Stomach (tissue), 9 donors: ENCODE measurements around the gene HABP4. TPM values are rescaled to one million over a fixed set of nuclear protein-coding genes. Genes with fewer than 3 reads are reported as not detected.

Experiments used
- DNase-seq, 2 donors: peaks; one replicate each; pipeline versions ENCODE4 v3.0.0 to v3.0.0-alpha.2; 2013 to 2019
- H3K27ac ChIP-seq, 5 donors: fragments of 200-600 bp in 4 of 5; sonication (generic) in 4 of 5; one replicate each; pipeline ENCODE4 v1.5.1; 2013 to 2019; ENCODE audit warnings: mild to moderate bottlenecking in 1 of 5, moderate library complexity in 1 of 5
- H3K27me3 ChIP-seq, 3 donors: fragments of 200-600 bp; sonication (generic); one replicate each; pipeline ENCODE4 v1.5.1; 2017 to 2019; ENCODE audit warnings: mixed run types in 1 of 3
- H3K36me3 ChIP-seq, 4 donors: fragments of 200-600 bp; sonication (generic); 1 replicate in 3 of 4; 2 replicates in 1 of 4; pipeline ENCODE4 v1.5.1; 2016 to 2019
- H3K4me1 ChIP-seq, 4 donors: fragments of 200-600 bp; sonication (generic); one replicate each; pipeline ENCODE4 v1.5.1; 2016 to 2019
- H3K4me3 ChIP-seq, 4 donors: fragments of 200-600 bp; sonication (generic) in 3 of 4; one replicate each; pipeline ENCODE4 v1.5.1; 2016 to 2019; ENCODE audit warnings: mild to moderate bottlenecking in 1 of 4
- H3K9me3 ChIP-seq, 4 donors: fragments of 200-600 bp; sonication (generic); one replicate each; pipeline ENCODE4 v1.5.1; 2016 to 2019
- EP300 ChIP-seq: sonication (generic); formaldehyde crosslinking; IDR thresholded peaks from one replicate; pipeline ENCODE4 v1.6.1; 2017; ENCODE audit warnings: antibody characterized with exemption
- POLR2A ChIP-seq, 4 donors: fragments of 450-650 bp; IDR thresholded peaks; one replicate each; pipeline ENCODE4 v1.6.1; 2016; ENCODE audit warnings: antibody characterized with exemption in 4 of 4, control low read depth in 2 of 4, mild to moderate bottlenecking in 1 of 4, moderate library complexity in 1 of 4
- POLR2AphosphoS5 ChIP-seq, 3 donors: sonication (generic); formaldehyde crosslinking; IDR thresholded peaks; one replicate each; pipeline ENCODE4 v1.6.1; 2016; ENCODE audit warnings: antibody characterized with exemption in 3 of 3
- WGBS, 5 donors: extraction: QIAGEN DNeasy Blood & Tissue Kit in 3 of 5; methylation state at CpG; one replicate each; pipeline versions ENCODE4 v1.1.5 to v1.1.7; 2013 to 2018; 5-methylcytosine and 5-hydroxymethylcytosine counted together
- intact Hi-C: fragments of 100-400 bp; cut with DNase I; formaldehyde crosslinking; loops from one replicate; pipeline ENCODE4 v1.15.1; 2023; ENCODE audit warnings: low total_unique reads
- polyA plus RNA-seq, 3 donors: library from polyadenylated mRNA; stranded (reverse); fragments of 200-250 nt; gene quantifications; one replicate each; pipeline ENCODE4 v1.2.3, GENCODE V29; 2013
- total RNA-seq, 5 donors: library from RNA; depleted of rRNA; stranded (reverse); fragments of >200 nt; gene quantifications; one replicate each; pipeline versions ENCODE4 v1.1.0 to v1.2.3, GENCODE V29; 2014 to 2016
- TF ChIP-seq, protein P1 (sequence below), 7 experiments: fragments of 450-650 bp in 4 of 7; fragments of 200-600 bp in 3 of 7; sonication (generic) in 3 of 7; IDR thresholded peaks; one replicate each; pipeline ENCODE4 v1.5.1; 2016 to 2019; ENCODE audit warnings: antibody characterized with exemption in 7 of 7, control low read depth in 2 of 7, mild to moderate bottlenecking in 1 of 7
- donor health status: healthy with polysubstance abuse.
- donor health status: Bipolar disorder and iron deficiency.
- donor health status: healthy.

The HABP4 gene
- total and polyA plus RNA-seq, 8 donors = 0.58 to 45.1 (median 9.9) TPM

DNA sequence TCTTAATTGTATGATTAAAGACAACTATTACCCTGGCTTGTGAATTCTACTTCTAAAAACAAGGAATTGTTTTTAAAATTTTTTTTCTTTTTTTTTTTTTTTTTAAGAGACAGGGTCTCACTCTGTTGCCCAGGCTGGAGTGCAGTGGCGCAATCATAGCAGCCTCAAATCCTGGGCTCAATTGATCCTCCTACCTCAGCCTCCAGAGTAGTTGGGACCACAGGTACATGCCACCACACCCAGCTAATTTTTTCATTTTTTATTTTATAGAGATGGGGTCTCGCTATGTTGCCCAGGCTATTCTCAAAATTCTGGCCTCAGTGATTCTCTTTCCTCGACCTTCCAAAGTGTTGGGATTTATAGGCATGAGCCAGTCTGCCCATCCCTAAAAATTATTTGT, 62.3 kb downstream of the HABP4 start:
- Histone ChIP-seq H3K4me1 (peaks cover 0 to 23% (median 0%) of the 10 kb centered on the region in 4 donors), H3K27me3 (no peaks in the 10 kb centered on the region), H3K36me3 (peaks cover 4 to 63% (median 47%) of the 10 kb centered on the region in 4 donors), H3K27ac (no peak overlapping the region), H3K9me3 (no peaks in the 10 kb centered on the region), H3K4me3 (no peak overlapping the region)
- intact Hi-C loops = no loop called here
- WGBS, 5 donors = 91 to 98% (median 95%) methylated on average over 3 of the region's 3 CpGs
- no peak for DNase-seq
- TF ChIP-seq POLR2AphosphoS5 (IDR thresholded peaks at IDR 0.05) = no peak
- TF ChIP-seq, protein P1, sequence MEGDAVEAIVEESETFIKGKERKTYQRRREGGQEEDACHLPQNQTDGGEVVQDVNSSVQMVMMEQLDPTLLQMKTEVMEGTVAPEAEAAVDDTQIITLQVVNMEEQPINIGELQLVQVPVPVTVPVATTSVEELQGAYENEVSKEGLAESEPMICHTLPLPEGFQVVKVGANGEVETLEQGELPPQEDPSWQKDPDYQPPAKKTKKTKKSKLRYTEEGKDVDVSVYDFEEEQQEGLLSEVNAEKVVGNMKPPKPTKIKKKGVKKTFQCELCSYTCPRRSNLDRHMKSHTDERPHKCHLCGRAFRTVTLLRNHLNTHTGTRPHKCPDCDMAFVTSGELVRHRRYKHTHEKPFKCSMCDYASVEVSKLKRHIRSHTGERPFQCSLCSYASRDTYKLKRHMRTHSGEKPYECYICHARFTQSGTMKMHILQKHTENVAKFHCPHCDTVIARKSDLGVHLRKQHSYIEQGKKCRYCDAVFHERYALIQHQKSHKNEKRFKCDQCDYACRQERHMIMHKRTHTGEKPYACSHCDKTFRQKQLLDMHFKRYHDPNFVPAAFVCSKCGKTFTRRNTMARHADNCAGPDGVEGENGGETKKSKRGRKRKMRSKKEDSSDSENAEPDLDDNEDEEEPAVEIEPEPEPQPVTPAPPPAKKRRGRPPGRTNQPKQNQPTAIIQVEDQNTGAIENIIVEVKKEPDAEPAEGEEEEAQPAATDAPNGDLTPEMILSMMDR (IDR thresholded peaks at IDR 0.05) = no peak
- TF ChIP-seq POLR2A (IDR thresholded peaks at IDR 0.05) = no peak
- TF ChIP-seq EP300 = no peak

DNA sequence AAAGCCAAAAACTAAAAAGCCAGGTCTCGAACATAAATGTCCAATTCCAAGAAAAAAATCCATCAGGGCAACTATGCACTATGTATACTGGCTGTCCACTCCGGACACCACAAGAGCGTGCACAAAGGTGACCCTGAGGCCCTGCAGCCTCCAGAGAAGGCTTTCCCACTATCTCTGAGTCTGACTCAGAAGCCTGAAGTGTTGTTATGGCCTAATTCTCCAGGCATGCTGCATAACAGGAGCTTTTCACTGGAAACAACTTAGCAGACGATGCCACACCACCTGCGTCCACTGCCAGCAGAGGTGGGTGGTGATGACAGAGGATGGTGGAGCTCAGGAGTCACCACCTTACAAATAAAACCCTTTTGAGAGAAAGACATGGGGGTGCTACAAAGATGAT, 63.7 kb downstream of the HABP4 start:
- TF ChIP-seq POLR2A (IDR thresholded peaks at IDR 0.05) (no peak), POLR2AphosphoS5 (IDR thresholded peaks at IDR 0.05) (no peak), EP300 (no peak)
- TF ChIP-seq, protein P1 (IDR thresholded peaks at IDR 0.05) = no peak
- peaks cover 0 to 23% (median 0%) of the 10 kb centered on the region in 4 donors for H3K4me1 ChIP-seq
- 92 to 96% (median 95%) methylated on average over 5 of the region's 5 CpGs for WGBS, 5 donors
- H3K27me3 ChIP-seq = no peaks in the 10 kb centered on the region
- no peak for DNase-seq
- no peak overlapping the region for H3K4me3 ChIP-seq
- no peaks in the 10 kb centered on the region for H3K9me3 ChIP-seq
- H3K27ac ChIP-seq = peak overlapping the region in 3 of 5 donors; percentile 1 to 59 (median 55)
- intact Hi-C loops = no loop called here
- H3K36me3 ChIP-seq = peaks cover 4 to 66% (median 48%) of the 10 kb centered on the region in 4 donors

DNA sequence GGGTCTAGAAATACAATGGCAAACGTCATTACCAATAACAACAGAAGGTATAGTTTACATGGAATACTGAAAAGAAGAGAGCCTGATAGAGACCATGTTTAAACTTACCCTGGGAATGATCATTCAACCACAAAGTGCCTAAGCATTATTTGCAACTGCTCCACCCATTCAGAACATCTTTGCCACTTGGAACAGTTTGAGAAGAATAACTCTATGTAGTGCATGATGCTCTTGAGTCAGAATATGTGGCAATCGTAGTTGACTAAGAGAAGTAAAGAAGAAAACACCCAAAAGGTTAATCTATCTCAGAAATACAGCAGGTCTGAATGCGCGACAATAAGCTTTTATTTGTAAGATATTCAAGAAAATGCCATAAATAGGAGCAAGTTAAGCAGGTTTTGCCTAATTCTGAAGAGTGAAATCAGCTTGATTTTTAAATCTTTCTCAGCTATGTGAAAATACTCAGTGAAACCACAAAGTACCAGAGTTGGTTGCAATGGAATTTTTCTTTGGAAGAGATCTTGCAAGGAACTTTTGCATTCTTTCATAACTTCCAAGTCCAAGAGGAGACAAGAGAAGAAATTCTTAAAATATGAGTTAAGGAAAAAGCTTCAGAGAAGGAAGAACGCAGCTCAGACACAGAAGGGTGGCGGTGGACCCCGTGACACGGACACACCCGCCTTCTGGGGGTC, 64.3 kb downstream of the HABP4 start:
- Histone ChIP-seq H3K4me1 (peaks cover 0 to 23% (median 0%) of the 10 kb centered on the region in 4 donors), H3K4me3 (no peak overlapping the region), H3K36me3 (peaks cover 4 to 66% (median 47%) of the 10 kb centered on the region in 4 donors), H3K27me3 (no peaks in the 10 kb centered on the region), H3K9me3 (no peaks in the 10 kb centered on the region), H3K27ac (peak overlapping the region in 4 of 5 donors; percentile 32 to 59 (median 52))
- no peak for DNase-seq
- WGBS, 5 donors = 77 to 90% (median 89%) methylated on average over 9 of the region's 9 CpGs
- intact Hi-C loops = no loop called here
- TF ChIP-seq EP300 = no peak
- TF ChIP-seq, protein P1 (IDR thresholded peaks at IDR 0.05) = no peak
- no peak for TF ChIP-seq POLR2AphosphoS5 (IDR thresholded peaks at IDR 0.05)
- TF ChIP-seq POLR2A (IDR thresholded peaks at IDR 0.05) = no peak

DNA sequence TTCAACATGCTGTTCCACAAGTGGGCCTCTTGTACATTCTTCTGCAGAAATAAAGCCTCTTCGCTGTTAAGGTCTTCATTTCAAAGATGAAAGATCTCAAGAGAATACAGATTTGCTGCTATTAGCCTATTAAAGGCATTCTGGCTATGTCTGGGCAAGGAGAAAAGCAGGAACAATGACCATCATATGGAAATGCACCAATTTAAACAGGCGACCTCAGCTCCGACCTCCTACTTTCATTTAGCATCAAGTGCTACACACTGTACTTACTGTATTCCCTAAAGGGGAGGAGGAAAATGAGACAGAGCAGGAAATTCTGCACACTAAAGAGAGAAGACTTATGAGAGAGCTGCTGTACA, 64.8 kb downstream of the HABP4 start:
- TF ChIP-seq EP300 (no peak), POLR2AphosphoS5 (IDR thresholded peaks at IDR 0.05) (no peak), POLR2A (IDR thresholded peaks at IDR 0.05) (no peak)
- TF ChIP-seq, protein P1 (IDR thresholded peaks at IDR 0.05) = no peak
- H3K4me1 ChIP-seq = peaks cover 0 to 23% (median 0%) of the 10 kb centered on the region in 4 donors
- DNase-seq = no peak
- no peaks in the 10 kb centered on the region for H3K9me3 ChIP-seq
- WGBS, 5 donors = 71 to 91% (median 88%) methylated on average over 3 of the region's 3 CpGs
- intact Hi-C loops = no loop called here
- no peak overlapping the region for H3K4me3 ChIP-seq
- H3K27me3 ChIP-seq = no peaks in the 10 kb centered on the region
- H3K27ac ChIP-seq = peak overlapping the region in 4 of 5 donors; percentile 32 to 59 (median 52)
- peaks cover 4 to 63% (median 45%) of the 10 kb centered on the region in 4 donors for H3K36me3 ChIP-seq
